ENCODE data around the gene MEX3A. TPM values are rescaled to one million over a fixed set of nuclear protein-coding genes. Genes with fewer than 3 reads are reported as not detected.

The MEX3A gene
- total and polyA plus RNA-seq, 10 of the 15 experiments (the other 5 are each of a cell fraction or from before 2014, with no cell fraction given): 0.11 to 5.1 (median 1.7) TPM

GRCh38 chr1:156062189-156062588 lies 20.1 kb downstream of the MEX3A start:
- WGBS (ENCODE audit: insufficient coverage, insufficient replicate concordance, low lambda C conversion rate, missing lambda C conversion rate): 29% methylated on average over 3 of the region's 3 CpGs
- CTCF ChIA-PET: interaction anchor here (0.8 to 6.4 kb wide), 2 partner anchors 73 to 124 kb away, joined by 3 to 102 read pairs; no protein-coding TSS in a partner anchor

More at GRCh38 chr1:156062189-156062588, 20.1 kb downstream of the MEX3A start:
- no peaks in the 10 kb centered on the region for H4K20me1 ChIP-seq (ENCODE audit: control insufficient read depth, insufficient read depth)
- DNase-seq (ENCODE audit: low read depth, low spot score) (no peak), ATAC-seq (no peak), FAIRE-seq (no peak)
- no peaks in the 10 kb centered on the region for H3K4me1 ChIP-seq (ENCODE audit: control insufficient read depth, insufficient read depth, low read length)
- H3K9ac ChIP-seq (ENCODE audit: control insufficient read depth, insufficient read depth, low read length): no peak overlapping the region
- H3K27me3 ChIP-seq (replicated peaks in 1 of 2; ENCODE audit: control insufficient read depth in 2 of 2, insufficient read depth in 2 of 2, low read length in 1 of 2): no peaks in the 10 kb centered on the region
- H3K4me2 ChIP-seq (ENCODE audit: control insufficient read depth, insufficient read depth): no peak overlapping the region
- ChIA-PET POLR2A (interaction anchor here (0.6 to 0.7 kb wide), 2 partner anchors 214 to 1009 kb away, joined by 3 to 4 read pairs; no protein-coding TSS in a partner anchor), SMC1A (ENCODE audit: uncharacterized antibody, unreplicated experiment) (no interaction called here), RAD21 (ENCODE audit: unreplicated experiment) (no interaction called here)
- no peaks in the 10 kb centered on the region for H3K9me3 ChIP-seq (replicated peaks; ENCODE audit: control insufficient read depth, insufficient read depth, low read length)
- H3K36me3 ChIP-seq (ENCODE audit: control insufficient read depth in 2 of 2, insufficient read depth in 2 of 2, low read length in 1 of 2): no peaks in the 10 kb centered on the region
- H2AFZ ChIP-seq (ENCODE audit: control insufficient read depth, low read depth, low read length): no peak overlapping the region
- H3K27ac ChIP-seq (ENCODE audit: control insufficient read depth, insufficient read depth): no peak overlapping the region
- TF ChIP-seq NFIC (IDR thresholded peaks at IDR 0.05; ENCODE audit: low read depth, low read length): no peak
- TF ChIP-seq NFYB (IDR thresholded peaks at IDR 0.05; ENCODE audit: insufficient read depth, low read depth, low read length): no peak
- no peak for TF ChIP-seq SMAD1 (IDR thresholded peaks at IDR 0.05; ENCODE audit: low read depth, partially characterized antibody)
- no peak for TF ChIP-seq STAT3 (IDR thresholded peaks at IDR 0.05; ENCODE audit: low read depth, low read length)
- no peak for TF ChIP-seq HCFC1 (IDR thresholded peaks at IDR 0.05; ENCODE audit: low read length)
- TF ChIP-seq ZNF24 (IDR thresholded peaks at IDR 0.05): no peak
- TF ChIP-seq NR2C2 (IDR thresholded peaks at IDR 0.05; ENCODE audit: borderline replicate concordance, control insufficient read depth, insufficient read length, low read depth): no peak
- no peak for TF ChIP-seq IRF5 (IDR thresholded peaks at IDR 0.05; ENCODE audit: borderline replicate concordance)
- no peak for TF ChIP-seq BCL11A (IDR thresholded peaks at IDR 0.05; ENCODE audit: low read depth, low read length)
- no peak overlapping the region for H3K4me3 ChIP-seq
- H3K79me2 ChIP-seq (ENCODE audit: control insufficient read depth, insufficient read depth, low read length): no peaks in the 10 kb centered on the region
- intact Hi-C loops (cut with micrococcal nuclease; ENCODE audit: unreplicated experiment): no loop called here
- in situ Hi-C loops (cut with MboI): no loop called here
- BruUV-seq (replicated peaks): no TSS peak

All from GM12878 (cell line).